Natural killer cell (primary cell): Measurements from ENCODE around the gene TMBIM6. TPM values are rescaled to one million over a fixed set of nuclear protein-coding genes. Genes with fewer than 3 reads are reported as not detected.
A peak's percentile ranks its signal among the peaks of the same experiment; 100 is the strongest.

Source experiments
- ATAC-seq, 3 donors: fragments of 150-1000 bp in 2 of 3; fragments of 200-7000 bp in 1 of 3; cut with Tn5 transposase; 1 replicate in 1 of 3; 2 replicates in 2 of 3; pipeline ENCODE4 v1.10.0; 2021; ENCODE audit warnings: mild to moderate bottlenecking in 2 of 3, moderate library complexity in 2 of 3
- DNase-seq, 2 donors: peaks; one replicate each; pipeline versions ENCODE4 v3.0.0 to v3.0.0-alpha.2; 2013 to 2021; ENCODE audit warnings: mixed read lengths in 1 of 2
- H3K27ac ChIP-seq: one replicate; pipeline ENCODE4 v1.5.1; 2013; ENCODE audit warnings: mild to moderate bottlenecking, low read length
- H3K27me3 ChIP-seq: one replicate; pipeline ENCODE4 v1.6.1; 2013; ENCODE audit warnings: low read length; ENCODE audit not compliant: control insufficient read depth, insufficient read depth
- H3K36me3 ChIP-seq: one replicate; pipeline ENCODE4 v1.6.1; 2013; ENCODE audit warnings: low read length; ENCODE audit not compliant: control insufficient read depth, insufficient read depth
- H3K4me1 ChIP-seq: one replicate; pipeline ENCODE4 v1.6.1; 2013; ENCODE audit warnings: low read length; ENCODE audit not compliant: control insufficient read depth, insufficient read depth
- H3K4me3 ChIP-seq: one replicate; pipeline ENCODE4 v1.5.1; 2013; ENCODE audit warnings: low read length
- H3K9me3 ChIP-seq: one replicate; pipeline ENCODE4 v1.6.1; 2013; ENCODE audit warnings: low read length; ENCODE audit not compliant: control insufficient read depth, insufficient read depth
- H3K27ac Mint-ChIP-seq, 2 donors: one replicate each; pipeline ENCODE4 v1.8.0; 2022; ENCODE audit warnings: mild to moderate bottlenecking in 2 of 2, mixed read lengths in 2 of 2, moderate library complexity in 1 of 2
- H3K27me3 Mint-ChIP-seq, 2 donors: one replicate each; pipeline ENCODE4 v1.8.0; 2022; ENCODE audit warnings: low read depth in 2 of 2, mixed read lengths in 2 of 2
- H3K36me3 Mint-ChIP-seq: one replicate; pipeline ENCODE4 v1.8.0; 2022; ENCODE audit warnings: mixed read lengths
- H3K4me1 Mint-ChIP-seq, 2 donors: one replicate each; pipeline ENCODE4 v1.8.0; 2022; ENCODE audit warnings: mixed read lengths in 2 of 2
- H3K4me3 Mint-ChIP-seq: one replicate; pipeline ENCODE4 v1.8.0; 2022; ENCODE audit warnings: mild to moderate bottlenecking, moderate library complexity, mixed read lengths
- H3K9me3 Mint-ChIP-seq, 2 donors: one replicate each; pipeline ENCODE4 v1.8.0; 2022; ENCODE audit warnings: mixed read lengths in 2 of 2
- CTCF ChIP-seq: fragments of 200-600 bp; IDR thresholded peaks from one replicate; pipeline ENCODE4 v1.8.0; 2022; ENCODE audit warnings: antibody characterized with exemption
- WGBS: methylation state at CpG from one replicate; pipeline ENCODE4 v1.1.7; 2013; ENCODE audit warnings: missing lambda C conversion rate; ENCODE audit not compliant: insufficient coverage; 5-methylcytosine and 5-hydroxymethylcytosine counted together
- intact Hi-C: fragments of 100-400 bp; cut with micrococcal nuclease; formaldehyde crosslinking; loops from one replicate; pipeline ENCODE4 v1.14.2; 2022
- total RNA-seq, 4 donors: library from RNA; stranded (reverse); fragments of 120-200 nt in 1 of 4; gene quantifications; one replicate each; pipeline versions ENCODE4 v1.2.3 to v1.2.4, GENCODE V29; 2013 to 2022

The TMBIM6 gene
- total RNA-seq, 3 donors from 2014 or later (not counting 1 experiment from before 2014, with no cell fraction given): 326 to 375 (median 366) TPM

DNA sequence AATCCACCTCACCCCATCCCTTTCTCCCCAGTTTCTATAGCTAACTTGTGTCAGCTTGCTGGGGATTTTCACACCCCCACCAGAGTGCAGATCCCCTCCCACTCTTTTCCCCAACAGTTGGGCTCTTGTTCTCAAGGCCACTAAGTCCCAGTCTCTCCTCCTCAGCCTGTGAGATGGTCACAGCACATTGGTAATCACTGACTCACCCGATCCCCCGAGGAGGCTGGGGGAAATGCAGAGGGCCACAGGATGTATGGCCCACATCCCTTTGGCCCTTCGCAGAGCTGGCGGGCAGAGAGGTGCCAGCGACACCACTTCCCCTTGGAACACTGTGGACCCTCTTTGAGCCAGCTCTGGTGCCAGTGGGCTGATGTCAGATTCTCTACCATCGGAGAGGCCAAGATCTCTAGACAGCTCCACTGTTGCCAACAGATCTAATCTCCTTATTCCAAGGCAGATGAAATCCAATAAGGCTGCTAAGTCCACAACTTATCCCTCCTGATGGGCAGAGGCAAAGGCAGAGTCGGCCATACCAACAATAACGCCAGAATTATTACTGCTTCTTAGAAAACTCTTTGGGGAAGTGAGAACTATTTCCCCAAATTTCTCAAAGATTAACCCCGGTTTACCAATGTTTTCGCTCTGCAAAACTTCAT lies 35.8 kb upstream of the TMBIM6 start:
- no peak for TF ChIP-seq CTCF
- no peaks in the 10 kb centered on the region for H3K9me3 ChIP-seq
- no peak overlapping the region for H3K27ac ChIP-seq
- no peaks in the 10 kb centered on the region for H3K9me3 Mint-ChIP-seq
- H3K27ac Mint-ChIP-seq: peak overlapping the region; percentile 84 to 86
- H3K4me1 ChIP-seq: peaks cover 42% of the 10 kb centered on the region
- H3K27me3 ChIP-seq: no peaks in the 10 kb centered on the region
- intact Hi-C loops: loop anchor here (2.0 kb wide), 1 partner anchor 69 kb away; no protein-coding TSS in a partner anchor
- peaks cover 5 to 10% of the 10 kb centered on the region in 2 donors for H3K27me3 Mint-ChIP-seq
- peak overlapping the region; percentile 93 for H3K4me3 Mint-ChIP-seq
- peak overlapping the region; percentile 85 for H3K4me3 ChIP-seq
- H3K36me3 Mint-ChIP-seq: no peaks in the 10 kb centered on the region
- ATAC-seq (peak in 1 of 3 donors; percentile 10), DNase-seq (peak; percentile 45 to 47)
- H3K36me3 ChIP-seq: no peaks in the 10 kb centered on the region
- H3K4me1 Mint-ChIP-seq: peaks cover 42 to 47% of the 10 kb centered on the region in 2 donors
- 17% methylated on average over 10 of the region's 10 CpGs for WGBS

DNA sequence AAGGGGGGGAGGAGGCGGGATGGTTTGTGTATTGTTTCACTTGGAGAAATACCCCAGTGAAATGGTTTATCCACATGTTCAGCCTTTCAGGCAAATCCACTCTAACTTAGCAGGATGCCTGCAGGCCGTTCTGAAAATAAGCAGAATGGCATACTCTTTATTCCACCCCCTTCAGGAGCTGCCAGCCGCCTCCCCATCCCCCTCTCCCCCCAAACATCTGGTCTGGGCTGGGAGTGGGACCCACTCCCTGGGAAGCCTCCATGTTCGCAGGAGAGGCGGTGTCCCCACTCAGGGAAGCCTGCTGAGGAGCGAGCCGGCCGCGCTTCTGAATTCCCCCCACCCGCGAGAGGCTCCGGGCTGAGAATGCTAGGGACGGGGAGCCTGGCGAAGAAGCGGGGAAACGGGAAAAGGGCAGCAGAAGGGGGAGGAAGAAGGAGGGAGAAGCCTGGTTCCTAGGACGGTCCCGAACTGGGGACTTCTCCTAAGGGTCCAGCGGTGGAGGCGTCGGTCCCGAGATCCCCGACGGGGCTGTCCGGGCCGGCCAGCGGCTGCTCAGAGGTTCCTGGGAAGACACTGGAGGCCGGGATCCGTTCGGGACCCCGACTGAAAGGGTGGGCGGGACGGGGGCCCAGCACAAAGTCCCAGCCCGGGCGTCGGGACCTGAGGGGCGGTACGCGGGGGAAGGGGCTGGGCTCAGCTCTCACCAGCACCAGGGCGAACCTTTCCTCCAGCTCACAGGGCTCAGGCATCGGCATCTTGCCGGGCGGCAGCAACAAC lies 34.8 kb upstream of the TMBIM6 start:
- ATAC-seq (peak; percentile 7 to 14 (median 11)), DNase-seq (peak; percentile 27 to 47)
- intact Hi-C loops: loop anchor here (1.0 to 2.0 kb wide), 3 partner anchors 36 to 70 kb away; no protein-coding TSS in a partner anchor
- peak overlapping the region; percentile 85 for H3K4me3 ChIP-seq
- Mint-ChIP-seq H3K36me3 (no peaks in the 10 kb centered on the region), H3K4me3 (peak overlapping the region; percentile 93), H3K27me3 (peaks cover 5 to 18% of the 10 kb centered on the region in 2 donors), H3K9me3 (no peaks in the 10 kb centered on the region), H3K27ac (peak overlapping the region; percentile 84 to 86), H3K4me1 (peaks cover 42 to 47% of the 10 kb centered on the region in 2 donors)
- H3K27ac ChIP-seq: peak overlapping the region; percentile 90
- H3K4me1 ChIP-seq: peaks cover 42% of the 10 kb centered on the region
- no peaks in the 10 kb centered on the region for H3K9me3 ChIP-seq
- 0% methylated on average over 42 of the region's 43 CpGs for WGBS
- no peaks in the 10 kb centered on the region for H3K36me3 ChIP-seq
- TF ChIP-seq CTCF: no peak
- no peaks in the 10 kb centered on the region for H3K27me3 ChIP-seq

DNA sequence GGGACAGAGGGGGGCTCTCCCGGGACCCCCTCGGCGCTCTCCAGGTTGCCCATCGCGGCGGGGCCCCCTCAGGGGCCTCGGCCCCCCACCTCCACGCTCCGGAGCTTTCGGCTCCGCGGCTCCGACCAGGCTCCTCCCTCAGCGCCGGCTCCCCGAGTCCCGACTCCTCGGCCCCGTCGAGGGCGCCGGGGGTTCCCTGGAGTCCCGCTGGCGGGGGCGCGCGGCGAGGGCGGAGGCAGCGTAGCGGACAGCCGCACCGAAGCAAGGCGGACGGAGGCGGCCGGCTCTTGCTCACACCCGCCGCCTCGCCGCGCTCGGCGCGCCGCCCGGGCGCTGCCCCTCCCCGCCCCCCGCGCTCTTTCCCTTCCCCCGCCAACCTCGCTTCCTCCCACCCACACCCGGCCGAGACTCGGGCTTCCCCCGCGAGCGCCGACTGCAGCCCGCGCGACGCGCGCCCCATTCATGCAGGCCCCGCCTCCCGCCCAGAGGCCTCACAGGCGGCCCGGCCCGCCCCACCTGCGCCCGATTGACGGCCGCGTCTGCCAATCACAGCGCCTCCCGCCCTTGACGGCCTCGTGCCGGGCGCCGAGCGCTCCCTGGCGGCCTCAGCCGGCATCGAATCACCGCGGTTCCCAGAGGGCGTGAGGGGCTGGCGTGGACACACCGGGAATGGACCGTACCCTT lies 34.1 kb upstream of the TMBIM6 start, which contains the start of gene FMNL3:
Gene FMNL3 (minus strand): TSS at position 278 of the 684 bp plus-strand sequence. CDS start 225 bp downstream, at position 53.
- ATAC-seq: peak; percentile 87 to 98 (median 91)
- peak within 1 kb of the TSS; percentile 84 to 86 for H3K27ac Mint-ChIP-seq
- H3K36me3 Mint-ChIP-seq: no peaks in the 10 kb centered on the region
- Histone ChIP-seq H3K4me3 (peak within 1 kb of the TSS; percentile 85), H3K27ac (peak within 1 kb of the TSS; percentile 90), H3K27me3 (no peaks in the 10 kb centered on the region), H3K9me3 (no peaks in the 10 kb centered on the region), H3K36me3 (no peaks in the 10 kb centered on the region), H3K4me1 (peaks cover 42% of the 10 kb centered on the region)
- TF ChIP-seq CTCF: peak; percentile 97
- H3K9me3 Mint-ChIP-seq: no peaks in the 10 kb centered on the region
- H3K4me3 Mint-ChIP-seq: peak within 1 kb of the TSS; percentile 93
- intact Hi-C loops: loop anchor here (1.0 to 2.0 kb wide), 3 partner anchors 35 to 70 kb away; no protein-coding TSS in a partner anchor
- peak; percentile 99 for DNase-seq
- peaks cover 5 to 21% of the 10 kb centered on the region in 2 donors for H3K27me3 Mint-ChIP-seq
- H3K4me1 Mint-ChIP-seq: peaks cover 42 to 47% of the 10 kb centered on the region in 2 donors
- WGBS: under 1% methylated on average over 90 of the region's 93 CpGs
